ENCODE measurements around the gene CMTM7.

The CMTM7 gene

GRCh38 chr3:32414522-32415202, 23.0 kb downstream of the CMTM7 start:
- no peak for DNase-seq (ENCODE audit: low read depth)

GRCh38 chr3:32419742-32420125, 28.1 kb downstream of the CMTM7 start:
- no peak for DNase-seq (ENCODE audit: low read depth)

GRCh38 chr3:32420126-32421038, 28.7 kb downstream of the CMTM7 start:
- DNase-seq (ENCODE audit: low read depth), result no peak

GRCh38 chr3:32421185-32421584, 29.5 kb downstream of the CMTM7 start:
- DNase-seq (ENCODE audit: low read depth), result no peak

GRCh38 chr3:32421991-32422859, 30.6 kb downstream of the CMTM7 start:
- DNase-seq (ENCODE audit: low read depth), result no peak

GRCh38 chr3:32422943-32423342, 31.3 kb downstream of the CMTM7 start:
- no peak for DNase-seq (ENCODE audit: low read depth)

- no peak for DNase-seq (ENCODE audit: low read depth)
Observed at GRCh38 chr3:32423534-32423933, 31.9 kb downstream of the CMTM7 start.

GRCh38 chr3:32423956-32424557, 32.4 kb downstream of the CMTM7 start:
- DNase-seq (ENCODE audit: low read depth), result no peak

- no peak for DNase-seq (ENCODE audit: low read depth)
Observed at GRCh38 chr3:32424581-32425250, 33.1 kb downstream of the CMTM7 start.

GRCh38 chr3:32428092-32429068, 36.7 kb downstream of the CMTM7 start:
- DNase-seq (ENCODE audit: low read depth), result no peak

- DNase-seq (ENCODE audit: low read depth), result no peak
Observed at GRCh38 chr3:32430900-32431299, 39.2 kb downstream of the CMTM7 start.

GRCh38 chr3:32431481-32431880, 39.8 kb downstream of the CMTM7 start:
- DNase-seq (ENCODE audit: low read depth), result no peak

- no peak for DNase-seq (ENCODE audit: low read depth)
Observed at GRCh38 chr3:32432045-32432710, 40.5 kb downstream of the CMTM7 start.

GRCh38 chr3:32432711-32433530, 41.3 kb downstream of the CMTM7 start:
- DNase-seq (ENCODE audit: low read depth), result no peak

- DNase-seq (ENCODE audit: low read depth), result no peak
Observed at GRCh38 chr3:32434206-32434605, 42.6 kb downstream of the CMTM7 start.

- DNase-seq (ENCODE audit: low read depth), result no peak
Observed at GRCh38 chr3:32435911-32436815, 44.5 kb downstream of the CMTM7 start.

GRCh38 chr3:32436816-32437189, 45.1 kb downstream of the CMTM7 start:
- DNase-seq (ENCODE audit: low read depth), result no peak

- DNase-seq (ENCODE audit: low read depth), result no peak
Observed at GRCh38 chr3:32437896-32438295, 46.2 kb downstream of the CMTM7 start.

Measured in stimulated activated CD8-positive, alpha-beta memory T cell treated with anti-CD3 and anti-CD28 coated beads, Interleukin-12 subunit alpha, Interleukin-12 subunit beta, amount 100 ng/mL, for 4 hours (primary cell).